Stimulated activated naive CD8-positive, alpha-beta T cell treated with anti-CD3 and anti-CD28 coated beads, Interleukin-15, Interleukin-2, amounts not matched to agents 100 ng/mL and 50 ng/mL, for 24 hours (primary cell): Measurements from ENCODE around the gene IL11.
"Not testable (repeated sequence)": the region's sequence is repeated elsewhere in the genome, so short reads cannot be mapped to it uniquely, and the experiment has no call there.

Source experiments
- H3K27ac Mint-ChIP-seq: one replicate; pipeline ENCODE4 v1.8.0; 2021; ENCODE audit warnings: mild to moderate bottlenecking, mixed read lengths
- H3K27me3 Mint-ChIP-seq: one replicate; pipeline ENCODE4 v1.8.0; 2021; ENCODE audit warnings: mixed read lengths
- H3K36me3 Mint-ChIP-seq: one replicate; pipeline ENCODE4 v1.8.0; 2021; ENCODE audit warnings: low read depth, mixed read lengths
- H3K4me1 Mint-ChIP-seq: one replicate; pipeline ENCODE4 v1.8.0; 2021; ENCODE audit warnings: low read depth, mixed read lengths
- H3K4me3 Mint-ChIP-seq: one replicate; pipeline ENCODE4 v1.8.0; 2021; ENCODE audit warnings: mild to moderate bottlenecking, mixed read lengths
- H3K9me3 Mint-ChIP-seq: one replicate; pipeline ENCODE4 v1.8.0; 2021; ENCODE audit warnings: mixed read lengths

The IL11 gene

GRCh38 chr19:55370305-55370988 lies at the start of gene IL11:
IL11 (minus strand) TSS chr19:55370463; CDS start chr19:55370310, 153 bp downstream.
- peaks cover 37% of the 10 kb centered on the region for H3K27me3 Mint-ChIP-seq
- H3K4me1 Mint-ChIP-seq, result peaks cover 21% of the 10 kb centered on the region
- H3K9me3 Mint-ChIP-seq, result no peaks in the 10 kb centered on the region
- no peak within 1 kb of the TSS for H3K27ac Mint-ChIP-seq
- no peaks in the 10 kb centered on the region for H3K36me3 Mint-ChIP-seq
- H3K4me3 Mint-ChIP-seq, result peak within 1 kb of the TSS; percentile 73

GRCh38 chr19:55419624-55420236 lies 49.5 kb upstream of the IL11 start:
- peaks cover 1% of the 10 kb centered on the region for H3K27me3 Mint-ChIP-seq
- H3K9me3 Mint-ChIP-seq, result no peaks in the 10 kb centered on the region
- H3K27ac Mint-ChIP-seq, result no peak overlapping the region
- no peaks in the 10 kb centered on the region for H3K36me3 Mint-ChIP-seq
- H3K4me1 Mint-ChIP-seq, result peaks cover 12% of the 10 kb centered on the region
- no peak overlapping the region for H3K4me3 Mint-ChIP-seq

GRCh38 chr19:55419103-55419502 lies 48.8 kb upstream of the IL11 start:
- Mint-ChIP-seq H3K27me3 (no peaks in the 10 kb centered on the region), H3K9me3 (no peaks in the 10 kb centered on the region), H3K4me3 (no peak overlapping the region), H3K36me3 (no peaks in the 10 kb centered on the region), H3K4me1 (peaks cover 12% of the 10 kb centered on the region), H3K27ac (no peak overlapping the region)

GRCh38 chr19:55418185-55418584 lies 47.9 kb upstream of the IL11 start:
- H3K27ac Mint-ChIP-seq, result no peak overlapping the region
- no peaks in the 10 kb centered on the region for H3K36me3 Mint-ChIP-seq
- H3K4me3 Mint-ChIP-seq, result no peak overlapping the region
- no peaks in the 10 kb centered on the region for H3K27me3 Mint-ChIP-seq
- no peaks in the 10 kb centered on the region for H3K9me3 Mint-ChIP-seq
- peaks cover 12% of the 10 kb centered on the region for H3K4me1 Mint-ChIP-seq

GRCh38 chr19:55410168-55410567 lies 39.9 kb upstream of the IL11 start:
- H3K36me3 Mint-ChIP-seq, result peaks cover 17% of the 10 kb centered on the region
- H3K9me3 Mint-ChIP-seq, result no peaks in the 10 kb centered on the region
- H3K27ac Mint-ChIP-seq, result no peak overlapping the region
- H3K4me3 Mint-ChIP-seq, result no peak overlapping the region
- peaks cover 26% of the 10 kb centered on the region for H3K4me1 Mint-ChIP-seq
- H3K27me3 Mint-ChIP-seq, result no peaks in the 10 kb centered on the region

GRCh38 chr19:55409179-55409578 lies 38.9 kb upstream of the IL11 start:
- H3K27ac Mint-ChIP-seq, H3K9me3 Mint-ChIP-seq, H3K4me3 Mint-ChIP-seq, H3K27me3 Mint-ChIP-seq: not testable (repeated sequence)
- peaks cover 26% of the 10 kb centered on the region for H3K4me1 Mint-ChIP-seq
- peaks cover 20% of the 10 kb centered on the region for H3K36me3 Mint-ChIP-seq

- peak overlapping the region; percentile 96 for H3K4me3 Mint-ChIP-seq
- no peaks in the 10 kb centered on the region for H3K9me3 Mint-ChIP-seq
- H3K27me3 Mint-ChIP-seq, result no peaks in the 10 kb centered on the region
- peaks cover 32% of the 10 kb centered on the region for H3K4me1 Mint-ChIP-seq
- peak overlapping the region; percentile 96 for H3K27ac Mint-ChIP-seq
- peaks cover 27% of the 10 kb centered on the region for H3K36me3 Mint-ChIP-seq
These were observed 38.2 kb upstream of the IL11 start for GRCh38 chr19:55408533-55408872.

- peaks cover 37% of the 10 kb centered on the region for H3K4me1 Mint-ChIP-seq
- H3K9me3 Mint-ChIP-seq, result no peaks in the 10 kb centered on the region
- H3K36me3 Mint-ChIP-seq, result peaks cover 33% of the 10 kb centered on the region
- H3K27ac Mint-ChIP-seq, result peak overlapping the region; percentile 96
- peak overlapping the region; percentile 96 for H3K4me3 Mint-ChIP-seq
- H3K27me3 Mint-ChIP-seq, result no peaks in the 10 kb centered on the region
These were observed 37.7 kb upstream of the IL11 start for GRCh38 chr19:55407800-55408532.

GRCh38 chr19:55407550-55407799 lies 37.2 kb upstream of the IL11 start, which contains the start of gene UBE2S:
UBE2S (minus strand) TSS chr19:55407788; CDS start chr19:55407589, 199 bp downstream.
- not testable (repeated sequence) for H3K27me3 Mint-ChIP-seq, H3K9me3 Mint-ChIP-seq
- H3K36me3 Mint-ChIP-seq, result peaks cover 38% of the 10 kb centered on the region
- peak within 1 kb of the TSS; percentile 96 for H3K4me3 Mint-ChIP-seq
- H3K4me1 Mint-ChIP-seq, result peaks cover 37% of the 10 kb centered on the region
- peak within 1 kb of the TSS; percentile 96 for H3K27ac Mint-ChIP-seq

- H3K4me3 Mint-ChIP-seq, result peak overlapping the region; percentile 96
- peak overlapping the region; percentile 88 for H3K27ac Mint-ChIP-seq
- H3K27me3 Mint-ChIP-seq, result no peaks in the 10 kb centered on the region
- peaks cover 37% of the 10 kb centered on the region for H3K4me1 Mint-ChIP-seq
- peaks cover 42% of the 10 kb centered on the region for H3K36me3 Mint-ChIP-seq
- H3K9me3 Mint-ChIP-seq, result no peaks in the 10 kb centered on the region
These were observed 36.7 kb upstream of the IL11 start for GRCh38 chr19:55406826-55407549.

GRCh38 chr19:55406091-55406825 lies 36.0 kb upstream of the IL11 start:
- peaks cover 37% of the 10 kb centered on the region for H3K4me1 Mint-ChIP-seq
- H3K27ac Mint-ChIP-seq, result peak overlapping the region; percentile 88

GRCh38 chr19:55405638-55406037 lies 35.4 kb upstream of the IL11 start:
- H3K9me3 Mint-ChIP-seq, result no peaks in the 10 kb centered on the region
- no peaks in the 10 kb centered on the region for H3K27me3 Mint-ChIP-seq
- H3K4me3 Mint-ChIP-seq, result peak overlapping the region; percentile 96
- peaks cover 52% of the 10 kb centered on the region for H3K36me3 Mint-ChIP-seq
- peak overlapping the region; percentile 88 for H3K27ac Mint-ChIP-seq
- peaks cover 37% of the 10 kb centered on the region for H3K4me1 Mint-ChIP-seq

More at GRCh38 chr19:55406091-55406825, 36.0 kb upstream of the IL11 start:
- H3K36me3 Mint-ChIP-seq, result peaks cover 47% of the 10 kb centered on the region
- no peaks in the 10 kb centered on the region for H3K9me3 Mint-ChIP-seq
- H3K27me3 Mint-ChIP-seq, result no peaks in the 10 kb centered on the region
- H3K4me3 Mint-ChIP-seq, result peak overlapping the region; percentile 96

GRCh38 chr19:55402509-55402908 lies 32.2 kb upstream of the IL11 start:
- Mint-ChIP-seq H3K4me1 (peaks cover 39% of the 10 kb centered on the region), H3K9me3 (no peaks in the 10 kb centered on the region), H3K27me3 (no peaks in the 10 kb centered on the region), H3K36me3 (peaks cover 55% of the 10 kb centered on the region), H3K27ac (no peak overlapping the region), H3K4me3 (no peak overlapping the region)

GRCh38 chr19:55401390-55401789 lies 31.1 kb upstream of the IL11 start:
- H3K9me3 Mint-ChIP-seq, H3K27me3 Mint-ChIP-seq, H3K27ac Mint-ChIP-seq, H3K4me3 Mint-ChIP-seq: not testable (repeated sequence)
- Mint-ChIP-seq H3K4me1 (peaks cover 35% of the 10 kb centered on the region), H3K36me3 (peaks cover 49% of the 10 kb centered on the region)
